Naive B cell (primary cell): ENCODE measurements around the gene JUN. TPM values are rescaled to one million over a fixed set of nuclear protein-coding genes. Genes with fewer than 3 reads are reported as not detected.
"Not testable (repeated sequence)": the region's sequence is repeated elsewhere in the genome, so short reads cannot be mapped to it uniquely, and the experiment has no call there.

Experiments used
- ATAC-seq, 2 donors: fragments of 150-1000 bp; cut with Tn5 transposase; 2 replicates each; pipeline ENCODE4 v1.10.0; 2021; ENCODE audit warnings: low read depth in 2 of 2, mild to moderate bottlenecking in 2 of 2, moderate library complexity in 2 of 2
- DNase-seq: peaks from one replicate; pipeline ENCODE4 v3.0.0; 2022
- H3K27ac Mint-ChIP-seq, 6 donors: one replicate each; pipeline ENCODE4 v1.8.0; 2020 to 2022; ENCODE audit warnings: mild to moderate bottlenecking in 6 of 6, mixed read lengths in 6 of 6, moderate library complexity in 5 of 6, inconsistent platforms in 2 of 6
- H3K27me3 Mint-ChIP-seq, 3 donors: one replicate each; pipeline ENCODE4 v1.8.0; 2021 to 2022; ENCODE audit warnings: mixed read lengths in 3 of 3, mild to moderate bottlenecking in 1 of 3
- H3K36me3 Mint-ChIP-seq, 2 donors: one replicate each; pipeline ENCODE4 v1.8.0; 2020 to 2022; ENCODE audit warnings: mixed read lengths in 2 of 2, inconsistent platforms in 1 of 2, mild to moderate bottlenecking in 1 of 2
- H3K4me1 Mint-ChIP-seq, 3 donors: one replicate each; pipeline ENCODE4 v1.8.0; 2020 to 2022; ENCODE audit warnings: mixed read lengths in 3 of 3, inconsistent platforms in 1 of 3, mild to moderate bottlenecking in 1 of 3, moderate library complexity in 1 of 3
- H3K4me3 Mint-ChIP-seq, 8 donors: one replicate each; pipeline ENCODE4 v1.8.0; 2020 to 2022; ENCODE audit warnings: mild to moderate bottlenecking in 8 of 8, mixed read lengths in 8 of 8, moderate library complexity in 8 of 8, inconsistent platforms in 2 of 8
- H3K9me3 Mint-ChIP-seq, 7 donors: one replicate each; pipeline ENCODE4 v1.8.0; 2020 to 2022; ENCODE audit warnings: mixed read lengths in 7 of 7, mild to moderate bottlenecking in 5 of 7, inconsistent platforms in 2 of 7, moderate library complexity in 1 of 7
- polyA plus RNA-seq, 6 donors: library from polyadenylated mRNA; unstranded; fragments of 300-500 nt; fragmentation: Illumina TruSeq; gene quantifications; one replicate each; pipeline ENCODE4 v1.2.3, GENCODE V29; 2021; ENCODE audit warnings: low read depth in 6 of 6

Gene JUN
- polyA plus RNA-seq, 6 donors from 2014 or later = 65.0 to 352 (median 221) TPM

- peaks cover 0 to 3% (median 0%) of the 10 kb centered on the region in 7 donors for H3K9me3 Mint-ChIP-seq
- H3K36me3 Mint-ChIP-seq = no peaks in the 10 kb centered on the region
- H3K4me1 Mint-ChIP-seq = peaks cover 47 to 74% (median 55%) of the 10 kb centered on the region in 3 donors
- peak overlapping the region in 4 of 6 donors; percentile 7 to 88 (median 56) for H3K27ac Mint-ChIP-seq
- H3K4me3 Mint-ChIP-seq = no peak overlapping the region
- no peaks in the 10 kb centered on the region for H3K27me3 Mint-ChIP-seq
- no peak for ATAC-seq
- DNase-seq = no peak
These were observed 19.0 kb upstream of the JUN start for GRCh38 chr1:58802640-58803399.

GRCh38 chr1:58801286-58801685, 17.4 kb upstream of the JUN start:
- H3K4me3 Mint-ChIP-seq, H3K27me3 Mint-ChIP-seq, H3K9me3 Mint-ChIP-seq, H3K36me3 Mint-ChIP-seq, ATAC-seq, DNase-seq, H3K27ac Mint-ChIP-seq: not testable (repeated sequence)
- peaks cover 33 to 59% (median 43%) of the 10 kb centered on the region in 3 donors for H3K4me1 Mint-ChIP-seq

GRCh38 chr1:58799650-58800049, 15.8 kb upstream of the JUN start:
- no peak overlapping the region for H3K4me3 Mint-ChIP-seq
- peaks cover 22 to 54% (median 36%) of the 10 kb centered on the region in 3 donors for H3K4me1 Mint-ChIP-seq
- DNase-seq (no peak), ATAC-seq (no peak)
- no peaks in the 10 kb centered on the region for H3K27me3 Mint-ChIP-seq
- no peaks in the 10 kb centered on the region for H3K36me3 Mint-ChIP-seq
- H3K27ac Mint-ChIP-seq = peak overlapping the region in 3 of 6 donors; percentile 24 to 79 (median 34)
- H3K9me3 Mint-ChIP-seq = no peaks in the 10 kb centered on the region

GRCh38 chr1:58798910-58799442, 15.1 kb upstream of the JUN start:
- Mint-ChIP-seq H3K4me1 (peaks cover 21 to 57% (median 38%) of the 10 kb centered on the region in 3 donors), H3K4me3 (no peak overlapping the region), H3K27ac (peak overlapping the region in 1 of 6 donors; percentile 13), H3K27me3 (no peaks in the 10 kb centered on the region), H3K9me3 (no peaks in the 10 kb centered on the region), H3K36me3 (no peaks in the 10 kb centered on the region)
- no peak for DNase-seq
- ATAC-seq = no peak

GRCh38 chr1:58796416-58796815, 12.6 kb upstream of the JUN start:
- H3K27ac Mint-ChIP-seq = no peak overlapping the region
- H3K36me3 Mint-ChIP-seq = no peaks in the 10 kb centered on the region
- H3K9me3 Mint-ChIP-seq = no peaks in the 10 kb centered on the region
- peaks cover 23 to 46% (median 37%) of the 10 kb centered on the region in 3 donors for H3K4me1 Mint-ChIP-seq
- H3K27me3 Mint-ChIP-seq = no peaks in the 10 kb centered on the region
- ATAC-seq (no peak), DNase-seq (no peak)
- H3K4me3 Mint-ChIP-seq = no peak overlapping the region

- Mint-ChIP-seq H3K9me3 (peaks cover 0 to 1% (median 0%) of the 10 kb centered on the region in 7 donors), H3K36me3 (peaks cover 2 to 3% of the 10 kb centered on the region in 2 donors), H3K27me3 (no peaks in the 10 kb centered on the region), H3K27ac (peak overlapping the region in 2 of 6 donors; percentile 4 to 90), H3K4me1 (peaks cover 20 to 52% (median 46%) of the 10 kb centered on the region in 3 donors), H3K4me3 (no peak overlapping the region)
- DNase-seq (no peak), ATAC-seq (no peak)
These were observed 10.7 kb upstream of the JUN start for GRCh38 chr1:58794585-58794984.

- ATAC-seq (no peak), DNase-seq (no peak)
- Mint-ChIP-seq H3K27me3 (no peaks in the 10 kb centered on the region), H3K4me3 (no peak overlapping the region), H3K9me3 (peaks cover 0 to 18% (median 7%) of the 10 kb centered on the region in 7 donors), H3K27ac (no peak overlapping the region), H3K36me3 (peaks cover 18 to 21% of the 10 kb centered on the region in 2 donors), H3K4me1 (peaks cover 19 to 48% (median 48%) of the 10 kb centered on the region in 3 donors)
These were observed 9.0 kb upstream of the JUN start for GRCh38 chr1:58792846-58793245.

GRCh38 chr1:58791106-58791505, 7.3 kb upstream of the JUN start:
- H3K27me3 Mint-ChIP-seq = no peaks in the 10 kb centered on the region
- peaks cover 26 to 59% (median 52%) of the 10 kb centered on the region in 3 donors for H3K4me1 Mint-ChIP-seq
- peak overlapping the region in 3 of 6 donors; percentile 44 to 65 (median 63) for H3K27ac Mint-ChIP-seq
- H3K9me3 Mint-ChIP-seq = peaks cover 0 to 21% (median 7%) of the 10 kb centered on the region in 7 donors
- DNase-seq = no peak
- no peak for ATAC-seq
- peaks cover 26 to 27% of the 10 kb centered on the region in 2 donors for H3K36me3 Mint-ChIP-seq
- no peak overlapping the region for H3K4me3 Mint-ChIP-seq

- H3K36me3 Mint-ChIP-seq = peaks cover 26 to 27% of the 10 kb centered on the region in 2 donors
- DNase-seq = no peak
- H3K9me3 Mint-ChIP-seq = peaks cover 0 to 21% (median 7%) of the 10 kb centered on the region in 7 donors
- H3K27ac Mint-ChIP-seq = peak overlapping the region in 1 of 6 donors; percentile 6
- peaks cover 26 to 52% (median 51%) of the 10 kb centered on the region in 3 donors for H3K4me1 Mint-ChIP-seq
- no peaks in the 10 kb centered on the region for H3K27me3 Mint-ChIP-seq
- peak overlapping the region in 1 of 8 donors; percentile 33 for H3K4me3 Mint-ChIP-seq
- ATAC-seq = no peak
These were observed 6.3 kb upstream of the JUN start for GRCh38 chr1:58789996-58790660.

- DNase-seq (no peak), ATAC-seq (no peak)
- H3K9me3 Mint-ChIP-seq = peaks cover 0 to 21% (median 7%) of the 10 kb centered on the region in 7 donors
- H3K27ac Mint-ChIP-seq = peak overlapping the region in 2 of 6 donors; percentile 36 to 59
- peaks cover 22 to 45% (median 44%) of the 10 kb centered on the region in 3 donors for H3K4me1 Mint-ChIP-seq
- peak overlapping the region in 1 of 8 donors; percentile 4 for H3K4me3 Mint-ChIP-seq
- peaks cover 26 to 27% of the 10 kb centered on the region in 2 donors for H3K36me3 Mint-ChIP-seq
- no peaks in the 10 kb centered on the region for H3K27me3 Mint-ChIP-seq
These were observed 5.5 kb upstream of the JUN start for GRCh38 chr1:58789322-58789856.

GRCh38 chr1:58788259-58788658, 4.4 kb upstream of the JUN start:
- peaks cover 0 to 4% (median 0%) of the 10 kb centered on the region in 3 donors for H3K27me3 Mint-ChIP-seq
- H3K4me1 Mint-ChIP-seq = peaks cover 22 to 43% (median 33%) of the 10 kb centered on the region in 3 donors
- peaks cover 0 to 26% (median 8%) of the 10 kb centered on the region in 7 donors for H3K9me3 Mint-ChIP-seq
- no peak for ATAC-seq
- H3K36me3 Mint-ChIP-seq = peaks cover 26 to 27% of the 10 kb centered on the region in 2 donors
- H3K4me3 Mint-ChIP-seq = peak overlapping the region in 1 of 8 donors; percentile 64
- no peak for DNase-seq
- H3K27ac Mint-ChIP-seq = peak overlapping the region in 1 of 6 donors; percentile 69

GRCh38 chr1:58786927-58787245, 3.0 kb upstream of the JUN start:
- H3K36me3 Mint-ChIP-seq = peaks cover 26 to 27% of the 10 kb centered on the region in 2 donors
- ATAC-seq = no peak
- H3K27ac Mint-ChIP-seq = peak overlapping the region in 5 of 6 donors; percentile 15 to 98 (median 89)
- no peak for DNase-seq
- peak overlapping the region in 5 of 8 donors; percentile 20 to 93 (median 93) for H3K4me3 Mint-ChIP-seq
- H3K9me3 Mint-ChIP-seq = peaks cover 0 to 26% (median 8%) of the 10 kb centered on the region in 7 donors
- peaks cover 26 to 56% (median 36%) of the 10 kb centered on the region in 3 donors for H3K4me1 Mint-ChIP-seq
- peaks cover 0 to 4% (median 0%) of the 10 kb centered on the region in 3 donors for H3K27me3 Mint-ChIP-seq
